H9 (cell line): Measurements from ENCODE around the gene TIMM23. TPM values are rescaled to one million over a fixed set of nuclear protein-coding genes. Genes with fewer than 3 reads are reported as not detected.
A peak's percentile ranks its signal among the peaks of the same experiment; 100 is the strongest.
"Not testable (repeated sequence)": the region's sequence is repeated elsewhere in the genome, so short reads cannot be mapped to it uniquely, and the experiment has no call there.

ENCODE experiments used
- DNase-seq: peaks from one replicate; pipeline ENCODE4 v3.0.0-alpha.2; 2017
- H2AFZ ChIP-seq: one replicate; pipeline ENCODE4 v1.6.1; 2013; ENCODE audit warnings: mild to moderate bottlenecking, low read length, control low read depth, moderate library complexity
- H2AK5ac ChIP-seq: 2 replicates; pipeline ENCODE4 v1.6.1; 2013; ENCODE audit warnings: low read length, control low read depth, mixed read lengths; ENCODE audit not compliant: insufficient read length
- H2BK120ac ChIP-seq: one replicate; pipeline ENCODE4 v1.6.1; 2013; ENCODE audit warnings: low read depth, mild to moderate bottlenecking, low read length, control low read depth, inconsistent platforms; ENCODE audit not compliant: poor library complexity, severe bottlenecking
- H2BK12ac ChIP-seq: 2 replicates; pipeline ENCODE4 v1.6.1; 2013; ENCODE audit warnings: low read length, control low read depth, mixed read lengths, low read depth; ENCODE audit not compliant: insufficient read length
- H2BK15ac ChIP-seq: 2 replicates; pipeline ENCODE4 v1.6.1; 2013; ENCODE audit warnings: low read depth, low read length, control low read depth
- H2BK20ac ChIP-seq: one replicate; pipeline ENCODE4 v1.6.1; 2013; ENCODE audit warnings: low read depth, mild to moderate bottlenecking, low read length, control low read depth, inconsistent platforms; ENCODE audit not compliant: poor library complexity, severe bottlenecking
- H2BK5ac ChIP-seq: 2 replicates; pipeline ENCODE4 v1.6.1; 2013; ENCODE audit warnings: low read length, control low read depth, mixed read lengths; ENCODE audit not compliant: insufficient read length
- H3K14ac ChIP-seq: 2 replicates; pipeline ENCODE4 v1.6.1; 2013; ENCODE audit warnings: low read length, control low read depth; ENCODE audit not compliant: insufficient read depth
- H3K18ac ChIP-seq: 2 replicates; pipeline ENCODE4 v1.6.1; 2013; ENCODE audit warnings: low read depth, mild to moderate bottlenecking, mixed read lengths, low read length, control low read depth; ENCODE audit not compliant: insufficient read length
- H3K23ac ChIP-seq: 2 replicates; pipeline ENCODE4 v1.6.1; 2013; ENCODE audit warnings: low read length, control low read depth, mixed read lengths, low read depth; ENCODE audit not compliant: insufficient read length
- H3K23me2 ChIP-seq: 2 replicates; pipeline ENCODE4 v1.6.1; 2013; ENCODE audit warnings: low read depth, mild to moderate bottlenecking, mixed read lengths, low read length, control low read depth; ENCODE audit not compliant: insufficient read length, poor library complexity, severe bottlenecking
- H3K27ac ChIP-seq: 2 replicates; pipeline ENCODE4 v1.5.1; 2013; ENCODE audit warnings: low read length, control low read depth, mixed read lengths, low read depth; ENCODE audit not compliant: insufficient read length
- H3K27me3 ChIP-seq: 2 replicates; pipeline ENCODE4 v1.6.1; 2013; ENCODE audit warnings: low read length, control low read depth, inconsistent platforms; ENCODE audit not compliant: insufficient read depth
- H3K4ac ChIP-seq: 2 replicates; pipeline ENCODE4 v1.6.1; 2013; ENCODE audit warnings: low read depth, mild to moderate bottlenecking, control low read depth, inconsistent platforms, low read length, moderate library complexity
- H3K4me1 ChIP-seq: 2 replicates; pipeline ENCODE4 v1.6.1; 2013; ENCODE audit warnings: low read length, control low read depth, inconsistent platforms; ENCODE audit not compliant: insufficient read depth
- H3K4me2 ChIP-seq: 2 replicates; pipeline ENCODE4 v1.6.1; 2013; ENCODE audit warnings: low read length, control low read depth, mixed read lengths; ENCODE audit not compliant: insufficient read length, insufficient read depth
- H3K56ac ChIP-seq: 2 replicates; pipeline ENCODE4 v1.6.1; 2013; ENCODE audit warnings: low read depth, mild to moderate bottlenecking, mixed read lengths, low read length, control low read depth; ENCODE audit not compliant: insufficient read length
- H3K79me1 ChIP-seq: 2 replicates; pipeline ENCODE4 v1.6.1; 2013; ENCODE audit warnings: low read depth, mild to moderate bottlenecking, moderate library complexity, low read length, control low read depth, inconsistent platforms; ENCODE audit not compliant: insufficient read depth, poor library complexity, severe bottlenecking
- H3K79me2 ChIP-seq: 2 replicates; pipeline ENCODE4 v1.6.1; 2013; ENCODE audit warnings: low read length, control low read depth, inconsistent platforms; ENCODE audit not compliant: insufficient read depth
- H3K9ac ChIP-seq: 2 replicates; pipeline ENCODE4 v1.6.1; 2013; ENCODE audit warnings: low read length, control low read depth, mixed read lengths; ENCODE audit not compliant: insufficient read length; ENCODE audit errors: extremely low read depth
- H3K9me3 ChIP-seq: one replicate; pipeline ENCODE4 v1.6.1; 2013; ENCODE audit warnings: low read depth, low read length, inconsistent platforms; ENCODE audit not compliant: control insufficient read depth
- H3T11ph ChIP-seq: one replicate; pipeline ENCODE4 v1.6.1; 2013; ENCODE audit warnings: mild to moderate bottlenecking, low read length, control low read depth, inconsistent platforms
- H4K20me1 ChIP-seq: one replicate; pipeline ENCODE4 v1.6.1; 2013; ENCODE audit not compliant: control insufficient read depth, insufficient read length, insufficient read depth
- H4K5ac ChIP-seq: 2 replicates; pipeline ENCODE4 v1.6.1; 2013; ENCODE audit warnings: low read depth, mild to moderate bottlenecking, mixed read lengths, low read length, control low read depth; ENCODE audit not compliant: insufficient read length
- H4K8ac ChIP-seq: replicated peaks from 2 replicates; pipeline ENCODE4 v1.6.1; 2013; ENCODE audit warnings: low read length, control low read depth, mixed read lengths, low read depth; ENCODE audit not compliant: insufficient read length
- H4K91ac ChIP-seq: 2 replicates; pipeline ENCODE4 v1.6.1; 2013; ENCODE audit warnings: low read depth, mild to moderate bottlenecking, moderate library complexity, mixed read lengths, low read length, control low read depth; ENCODE audit not compliant: insufficient read length
- H3K27ac Mint-ChIP-seq, 3 experiments: 2 replicates in 2 of 3; 3 replicates in 1 of 3; pipeline ENCODE4 v1.8.0; 2020 to 2021; ENCODE audit warnings: mixed read lengths in 3 of 3, mild to moderate bottlenecking in 1 of 3, moderate library complexity in 1 of 3
- H3K27me3 Mint-ChIP-seq: 2 replicates; pipeline ENCODE4 v1.8.0; 2021; ENCODE audit warnings: low read depth, mild to moderate bottlenecking, moderate library complexity, mixed read lengths
- H3K36me3 Mint-ChIP-seq, 3 experiments: 2 replicates in 2 of 3; 3 replicates in 1 of 3; pipeline ENCODE4 v1.8.0; 2020 to 2021; ENCODE audit warnings: low read depth in 3 of 3, mixed read lengths in 3 of 3; ENCODE audit not compliant: insufficient read depth in 1 of 3
- H3K4me1 Mint-ChIP-seq, 2 experiments: 2 replicates each; pipeline ENCODE4 v1.8.0; 2020; ENCODE audit warnings: mixed read lengths in 2 of 2
- H3K4me3 Mint-ChIP-seq, 2 experiments: 2 replicates in 1 of 2; 3 replicates in 1 of 2; pipeline ENCODE4 v1.8.0; 2020 to 2021; ENCODE audit warnings: mild to moderate bottlenecking in 2 of 2, mixed read lengths in 2 of 2, moderate library complexity in 1 of 2
- H3K9me3 Mint-ChIP-seq, 2 experiments: 2 replicates in 1 of 2; 3 replicates in 1 of 2; pipeline ENCODE4 v1.8.0; 2020; ENCODE audit warnings: mild to moderate bottlenecking in 2 of 2, mixed read lengths in 2 of 2, moderate library complexity in 1 of 2
- whole genome bisulfite sequencing: extraction: QIAGEN DNeasy Blood & Tissue Kit; methylation state at CpG from one replicate; pipeline ENCODE4 v1.1.7; 2013; ENCODE audit warnings: missing lambda C conversion rate, low lambda C conversion rate, mixed read lengths; ENCODE audit not compliant: insufficient read length; ENCODE audit errors: extremely low coverage; 5-methylcytosine and 5-hydroxymethylcytosine counted together
- total RNA-seq: library from RNA; stranded (reverse); gene quantifications from 2 replicates; pipeline ENCODE4 v1.2.1, GENCODE V29; 2021
- TF ChIP-seq, protein P1 (sequence below): fragments of 200-600 bp; sonication (generic); conservative IDR thresholded peaks from 3 replicates; pipeline ENCODE4 v1.8.0; 2021; ENCODE audit warnings: antibody characterized with exemption, mild to moderate bottlenecking

TIMM23 gene
- total RNA-seq, 1 experiment from 2014 or later = 105 TPM

DNA sequence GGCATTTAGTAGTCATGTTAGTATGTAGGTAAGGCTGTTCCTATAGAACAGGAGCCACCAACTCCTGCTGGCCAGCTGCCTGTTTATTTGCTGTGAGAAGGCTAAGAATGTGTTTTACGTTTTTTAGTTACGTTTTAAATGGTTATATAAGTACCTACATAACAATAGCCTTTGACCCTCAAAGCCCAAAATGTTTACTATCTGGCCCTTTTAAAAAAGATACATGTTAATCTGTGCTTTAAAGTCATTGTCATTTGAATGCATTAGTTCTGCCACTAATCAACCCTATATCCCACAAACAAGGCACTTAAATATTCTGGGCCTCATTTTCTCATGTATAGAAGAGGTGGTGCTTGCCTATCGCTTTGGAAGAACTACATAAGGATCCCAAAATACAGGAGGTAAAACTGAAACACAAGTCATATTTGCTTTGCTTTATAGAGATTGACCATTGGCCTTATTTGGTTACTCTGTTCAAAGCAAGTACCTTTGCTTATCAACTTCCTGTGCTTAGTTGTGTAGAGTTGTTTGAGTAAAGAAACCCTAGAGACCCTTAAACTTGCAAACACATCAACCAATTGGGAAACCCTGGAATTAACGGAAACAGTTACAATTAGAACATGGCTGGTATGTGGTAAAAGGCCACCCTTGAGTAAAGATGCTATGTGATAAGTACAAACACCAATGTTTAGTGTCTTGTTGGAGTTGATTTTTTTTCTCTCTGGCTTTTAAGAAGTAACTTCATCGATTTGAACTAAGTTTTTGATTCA, 25.9 kb downstream of the TIMM23 start:
- Histone ChIP-seq H2AFZ (no peak overlapping the region), H3K4ac (no peak overlapping the region), H4K5ac (no peak overlapping the region), H2BK12ac (no peak overlapping the region), H3K23me2 (no peaks in the 10 kb centered on the region), H2BK15ac (no peak overlapping the region), H4K91ac (no peak overlapping the region), H3K56ac (no peak overlapping the region), H3T11ph (no peak overlapping the region), H2BK120ac (no peak overlapping the region), H3K9ac (no peak overlapping the region), H3K14ac (no peak overlapping the region), H2AK5ac (no peak overlapping the region), H3K18ac (no peak overlapping the region), H2BK20ac (no peak overlapping the region), H3K4me1 (no peaks in the 10 kb centered on the region), H3K23ac (no peak overlapping the region), H3K9me3 (no peaks in the 10 kb centered on the region), H4K20me1 (no peaks in the 10 kb centered on the region), H3K4me2 (no peak overlapping the region), H3K79me1 (no peaks in the 10 kb centered on the region), H3K79me2 (no peaks in the 10 kb centered on the region), H4K8ac (no peak overlapping the region), H2BK5ac (no peak overlapping the region), H3K27me3 (no peaks in the 10 kb centered on the region), H3K27ac (no peak overlapping the region)
- no peaks in the 10 kb centered on the region; a peak in 1 of 5 replicates for H3K9me3 Mint-ChIP-seq
- no peak overlapping the region for H3K4me3 Mint-ChIP-seq
- peaks cover 21 to 26% of the 10 kb centered on the region in 2 experiments for H3K4me1 Mint-ChIP-seq
- no CpG with 5 or more reads among the region's 5 CpGs for WGBS
- TF ChIP-seq, protein P1, sequence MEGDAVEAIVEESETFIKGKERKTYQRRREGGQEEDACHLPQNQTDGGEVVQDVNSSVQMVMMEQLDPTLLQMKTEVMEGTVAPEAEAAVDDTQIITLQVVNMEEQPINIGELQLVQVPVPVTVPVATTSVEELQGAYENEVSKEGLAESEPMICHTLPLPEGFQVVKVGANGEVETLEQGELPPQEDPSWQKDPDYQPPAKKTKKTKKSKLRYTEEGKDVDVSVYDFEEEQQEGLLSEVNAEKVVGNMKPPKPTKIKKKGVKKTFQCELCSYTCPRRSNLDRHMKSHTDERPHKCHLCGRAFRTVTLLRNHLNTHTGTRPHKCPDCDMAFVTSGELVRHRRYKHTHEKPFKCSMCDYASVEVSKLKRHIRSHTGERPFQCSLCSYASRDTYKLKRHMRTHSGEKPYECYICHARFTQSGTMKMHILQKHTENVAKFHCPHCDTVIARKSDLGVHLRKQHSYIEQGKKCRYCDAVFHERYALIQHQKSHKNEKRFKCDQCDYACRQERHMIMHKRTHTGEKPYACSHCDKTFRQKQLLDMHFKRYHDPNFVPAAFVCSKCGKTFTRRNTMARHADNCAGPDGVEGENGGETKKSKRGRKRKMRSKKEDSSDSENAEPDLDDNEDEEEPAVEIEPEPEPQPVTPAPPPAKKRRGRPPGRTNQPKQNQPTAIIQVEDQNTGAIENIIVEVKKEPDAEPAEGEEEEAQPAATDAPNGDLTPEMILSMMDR = no peak
- DNase-seq = no peak
- no peaks in the 10 kb centered on the region for H3K27me3 Mint-ChIP-seq
- H3K27ac Mint-ChIP-seq = peak overlapping the region; percentile 36 to 80 (median 80); a peak in 6 of 7 replicates
- peaks cover 39 to 75% (median 66%) of the 10 kb centered on the region in 3 experiments for H3K36me3 Mint-ChIP-seq

DNA sequence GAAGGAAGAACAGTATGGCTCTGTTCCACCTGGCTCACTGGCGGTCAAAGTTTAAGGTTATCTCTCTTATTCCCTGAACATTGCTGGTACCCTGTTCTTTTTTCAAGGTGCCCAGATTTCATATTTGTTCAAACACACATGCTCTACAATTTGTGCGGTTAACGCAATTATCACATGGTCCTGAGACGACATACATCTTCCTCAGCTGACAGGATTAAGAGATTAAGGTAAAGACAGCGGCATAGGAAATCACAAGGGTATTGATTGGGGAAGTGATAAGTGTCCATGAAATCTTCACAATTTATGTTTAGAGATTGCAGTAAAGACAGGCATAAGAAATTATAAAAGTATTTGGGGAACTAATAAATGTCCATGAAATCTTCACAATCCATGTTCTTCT, 27.7 kb downstream of the TIMM23 start:
- not testable (repeated sequence) for H3K14ac ChIP-seq, H3K27ac ChIP-seq, H2AK5ac ChIP-seq, H3K27me3 Mint-ChIP-seq, H3K9ac ChIP-seq, H3K4me1 ChIP-seq, H4K8ac ChIP-seq, H3T11ph ChIP-seq, H3K56ac ChIP-seq, H3K4ac ChIP-seq, H3K79me1 ChIP-seq, H4K5ac ChIP-seq, H3K9me3 ChIP-seq, H3K79me2 ChIP-seq, H2AFZ ChIP-seq, H3K9me3 Mint-ChIP-seq, H4K20me1 ChIP-seq, H2BK120ac ChIP-seq, H3K4me2 ChIP-seq, H3K23me2 ChIP-seq, H3K18ac ChIP-seq, H3K27me3 ChIP-seq, H2BK20ac ChIP-seq, H2BK12ac ChIP-seq, H3K23ac ChIP-seq, DNase-seq, H2BK5ac ChIP-seq, H2BK15ac ChIP-seq, H3K4me3 Mint-ChIP-seq, H4K91ac ChIP-seq
- Mint-ChIP-seq H3K36me3 (peaks cover 37 to 75% (median 62%) of the 10 kb centered on the region in 3 experiments), H3K4me1 (peaks cover 21 to 26% of the 10 kb centered on the region in 2 experiments), H3K27ac (peak overlapping the region in 1 of 3 experiments; percentile 86; a peak in 3 of 7 replicates)
- no CpG with 5 or more reads among the region's 5 CpGs for WGBS
